Esophagus mucosa (tissue), 1 donor: ENCODE results near the gene NCOA4. TPM values are rescaled to one million over a fixed set of nuclear protein-coding genes. Genes with fewer than 3 reads are reported as not detected.
"Not testable (repeated sequence)": the region's sequence is repeated elsewhere in the genome, so short reads cannot be mapped to it uniquely, and the experiment has no call there.

Experiments
- ATAC-seq: fragments of 200-7000 bp; cut with Tn5 transposase; one replicate; pipeline ENCODE4 v1.9.1; 2020
- total RNA-seq: library from RNA; stranded (reverse); gene quantifications from one replicate; pipeline ENCODE4 v1.2.4, GENCODE V29; 2023
- donor health status: DM: yes; HTN: yes; CAD: no.

The NCOA4 gene
- total RNA-seq, 1 donor from 2014 or later = 100 TPM

DNA sequence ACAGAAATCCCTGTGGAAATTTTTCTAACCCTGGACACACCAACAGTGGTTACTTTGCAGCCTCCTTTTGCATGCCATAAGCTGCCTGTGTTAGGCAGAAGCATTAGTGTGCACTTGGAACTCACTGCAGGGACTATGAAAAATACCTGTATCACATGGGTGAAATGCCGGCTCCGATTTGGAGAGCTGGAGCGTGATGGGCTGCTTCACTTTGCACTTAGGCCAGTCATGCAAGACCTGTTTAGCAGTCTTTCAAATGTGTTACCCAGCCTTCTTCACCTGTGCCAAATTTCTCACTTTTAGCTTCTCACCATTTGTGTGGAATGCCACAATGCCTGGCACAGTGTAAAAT, 11.3 kb downstream of the NCOA4 start:
- ATAC-seq = peak; percentile 47

DNA sequence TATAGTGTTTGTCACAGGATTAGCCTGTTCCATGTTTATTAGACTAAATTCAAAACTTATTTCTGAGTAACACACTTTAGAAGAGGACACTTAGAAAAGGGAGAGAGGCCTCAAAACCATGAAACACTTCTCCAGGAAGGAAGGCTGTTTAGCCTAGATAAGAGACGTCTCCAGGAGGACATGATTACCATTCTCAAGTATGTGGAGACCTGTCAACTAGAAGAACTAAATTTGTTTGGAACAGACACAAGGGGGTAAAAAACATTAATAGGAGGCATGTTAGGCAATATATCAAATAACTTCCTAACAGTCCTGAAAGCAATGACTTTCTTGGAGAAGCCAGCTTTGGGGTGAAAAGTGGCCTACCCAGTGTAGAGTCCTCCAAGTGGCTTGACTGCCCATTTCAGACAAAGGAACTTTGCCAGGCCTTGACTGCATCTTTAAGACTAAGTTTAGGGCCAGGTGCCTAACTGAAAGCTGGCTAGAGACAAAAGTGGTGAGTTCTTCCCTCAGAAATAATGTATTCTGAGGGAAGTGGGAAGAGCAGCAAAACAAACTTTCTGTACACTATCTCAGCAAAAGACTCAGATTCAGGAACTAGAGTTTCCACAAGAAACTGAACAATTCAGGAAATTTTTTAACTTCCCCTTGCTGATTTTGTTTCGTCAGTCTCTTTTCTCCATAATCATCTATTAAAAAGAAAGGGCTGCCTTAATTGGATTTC, 11.8 kb downstream of the NCOA4 start:
- no peak for ATAC-seq

DNA sequence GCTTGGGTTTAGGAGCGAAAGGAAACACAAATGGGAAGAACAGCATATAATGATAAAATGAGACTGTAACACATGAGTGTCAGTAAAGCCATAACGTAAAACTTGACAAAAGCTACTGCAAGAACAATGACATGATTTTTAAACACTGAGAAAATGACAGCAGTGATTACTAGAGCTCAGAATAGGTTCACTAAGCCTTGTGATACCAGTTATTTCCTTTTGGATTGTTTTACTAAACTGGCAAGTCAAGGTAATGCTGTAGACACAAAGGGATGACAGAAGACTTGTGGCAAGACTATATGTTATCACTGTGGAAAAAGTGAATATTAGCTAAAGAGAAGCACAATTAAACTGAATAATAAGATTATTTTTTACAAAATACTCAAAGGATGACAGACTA, 12.7 kb downstream of the NCOA4 start:
- no peak for ATAC-seq

DNA sequence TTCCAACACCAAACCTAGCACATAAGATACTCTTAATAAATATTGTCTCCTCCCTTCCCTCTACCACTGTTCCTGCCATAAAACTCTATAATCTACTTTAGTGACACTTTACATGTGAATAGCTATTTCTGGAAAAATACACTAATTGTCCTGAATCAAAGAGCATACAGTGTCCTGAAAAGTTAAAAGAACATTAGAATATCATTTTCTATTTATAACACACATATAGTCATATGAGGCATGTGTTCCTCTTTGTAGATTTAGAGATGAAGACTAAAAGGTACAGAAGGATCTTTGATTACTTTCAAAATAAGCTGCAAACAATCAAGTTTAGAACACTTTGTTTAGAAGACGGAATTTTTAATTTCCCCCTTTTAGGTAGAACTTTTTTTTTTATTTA, 13.6 kb downstream of the NCOA4 start:
- ATAC-seq = no peak

DNA sequence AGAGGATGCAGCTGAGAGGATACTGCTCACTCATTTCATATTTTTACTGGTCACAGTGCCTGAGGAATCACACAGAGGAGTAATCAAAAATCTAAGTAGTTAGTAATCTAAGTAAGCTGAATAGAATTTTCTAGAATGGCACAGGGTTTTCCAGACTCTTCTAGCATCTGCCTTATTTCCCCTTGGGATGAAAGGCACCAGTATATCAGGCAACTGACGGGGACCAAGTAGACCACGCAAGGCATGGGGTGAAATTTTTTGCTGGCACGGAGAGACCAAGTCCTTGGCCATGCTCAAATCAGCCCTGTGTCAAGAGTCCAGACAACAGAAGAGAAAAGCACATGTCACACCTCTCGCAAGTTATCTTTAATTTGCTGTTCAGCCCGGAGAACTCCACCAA, 14.2 kb downstream of the NCOA4 start:
- ATAC-seq = no peak

DNA sequence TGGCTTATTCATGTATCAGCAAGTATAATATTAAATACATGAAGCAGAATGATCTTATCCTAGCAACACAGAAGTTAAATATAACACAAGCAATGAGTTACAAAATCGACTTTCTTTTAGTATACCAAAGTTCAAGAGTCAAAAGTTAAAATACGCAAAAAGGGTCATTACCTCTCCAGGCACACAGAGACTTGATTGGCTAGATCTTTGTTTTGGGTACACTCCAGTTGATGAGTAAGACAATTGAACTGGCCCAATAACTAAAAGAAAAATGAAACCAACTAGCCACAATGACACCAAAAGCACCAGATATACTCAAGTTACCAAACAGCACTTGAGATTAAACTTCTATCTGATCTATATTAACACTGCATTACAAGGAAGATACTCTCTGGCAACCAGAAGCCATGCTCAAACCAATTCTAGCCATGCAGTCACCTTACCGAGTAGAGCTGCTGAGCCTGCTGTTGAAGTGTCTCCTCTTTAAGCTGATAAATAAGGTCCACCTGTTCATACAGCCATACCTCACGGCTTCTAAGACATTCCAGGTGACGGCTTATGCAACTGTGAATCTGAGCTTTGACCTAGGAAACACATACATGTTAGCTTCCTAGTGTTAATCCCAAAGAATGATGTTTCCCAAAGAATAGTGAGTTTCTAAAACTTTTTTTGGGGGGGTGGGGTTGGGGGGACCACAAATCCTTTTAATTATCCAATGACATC, 15.6 kb downstream of the NCOA4 start:
- ATAC-seq = no peak

DNA sequence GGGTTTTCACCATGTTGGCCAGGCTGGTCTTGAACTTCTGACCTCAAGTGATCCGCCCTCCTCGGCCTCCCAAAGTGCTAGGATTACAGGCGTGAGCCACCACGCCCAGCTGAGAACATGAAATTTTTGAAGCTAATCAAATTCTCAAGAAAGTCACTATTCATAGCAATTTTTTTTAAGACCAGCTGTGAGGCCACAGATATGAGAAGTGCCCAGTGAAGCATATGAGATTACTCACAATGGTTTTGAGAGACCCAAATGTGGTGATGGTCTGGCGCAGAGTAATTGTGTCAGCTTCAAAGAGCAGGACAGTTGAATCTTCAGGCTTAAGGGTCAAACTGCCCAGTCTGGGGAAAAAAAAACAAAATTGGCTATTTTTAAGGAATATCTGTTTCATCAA, 16.2 kb downstream of the NCOA4 start:
- ATAC-seq = no peak

DNA sequence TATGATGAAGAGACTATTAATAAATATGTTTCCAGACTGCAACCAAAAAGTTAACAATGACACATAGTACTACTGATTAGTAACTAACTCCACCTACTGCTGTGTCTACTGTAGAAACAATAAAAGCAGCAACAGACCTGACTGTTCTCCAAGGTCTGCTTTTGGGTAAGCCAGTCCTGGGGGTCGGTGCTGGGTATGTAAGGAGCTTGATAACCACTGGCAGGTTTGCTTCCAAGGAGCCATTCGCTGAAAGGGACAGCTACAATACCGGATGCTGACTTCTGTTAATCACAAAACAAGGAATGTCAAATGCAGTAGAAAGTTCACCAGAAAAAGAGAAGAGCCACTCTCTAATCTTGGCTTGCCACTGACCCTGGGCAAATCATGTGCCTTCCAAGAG, 17.7 kb downstream of the NCOA4 start:
- ATAC-seq = no peak

DNA sequence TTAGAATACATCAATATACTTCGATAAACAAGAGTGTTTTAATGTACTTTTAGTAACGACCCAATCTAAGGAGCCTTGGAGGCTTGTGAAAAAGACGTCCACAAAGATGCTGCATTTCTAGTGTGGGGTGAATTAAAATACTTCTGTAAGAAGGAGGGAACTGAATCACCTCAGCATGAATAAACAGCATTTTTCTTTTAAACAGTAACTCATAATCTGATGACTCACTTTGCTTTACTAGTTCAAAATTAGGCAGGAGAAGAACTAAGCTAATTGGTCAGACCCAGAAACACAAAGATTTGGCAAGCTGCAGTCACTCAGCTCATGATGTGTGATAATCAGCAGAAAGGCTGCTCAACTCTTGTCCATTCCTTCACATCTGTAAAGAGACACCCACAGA, 24.2 kb downstream of the NCOA4 start:
- peak; percentile 58 for ATAC-seq

DNA sequence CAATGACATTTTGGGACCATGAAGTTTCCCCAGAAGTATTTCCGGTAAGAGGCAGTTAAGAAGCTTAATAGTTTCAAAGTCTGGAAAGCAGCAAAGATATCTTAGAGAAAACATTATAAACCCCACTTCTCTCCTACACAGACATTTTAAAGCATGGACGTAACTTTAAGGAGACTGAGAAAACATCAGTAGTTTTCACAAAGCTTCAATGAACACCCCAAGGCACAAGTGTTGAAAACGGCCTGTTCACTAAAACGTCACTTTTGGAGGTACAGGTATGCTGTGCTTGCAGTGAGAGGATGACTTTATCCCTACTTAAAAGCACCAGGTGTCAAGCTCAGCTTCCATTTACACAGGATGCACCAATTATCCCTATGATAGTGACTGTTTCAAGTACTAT, 25.0 kb downstream of the NCOA4 start:
- ATAC-seq = no peak

DNA sequence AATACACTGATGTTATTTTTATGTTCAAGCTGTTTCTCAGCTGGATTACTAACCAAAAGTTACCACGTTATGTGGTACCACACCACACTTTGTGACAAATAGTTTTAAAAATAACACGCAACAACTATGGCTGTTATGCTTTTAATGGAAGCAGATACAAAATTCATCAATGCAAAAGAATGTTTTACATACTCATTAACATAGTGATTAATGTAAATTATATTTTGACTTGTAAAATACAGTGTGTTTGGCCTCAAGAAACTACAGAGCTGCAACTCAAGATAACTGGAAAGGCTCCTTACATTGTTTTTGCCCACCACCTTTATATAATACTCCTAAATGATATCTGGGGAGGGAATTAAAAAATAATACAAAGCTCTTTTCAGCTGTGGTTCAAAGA, 25.5 kb downstream of the NCOA4 start:
- ATAC-seq = no peak

DNA sequence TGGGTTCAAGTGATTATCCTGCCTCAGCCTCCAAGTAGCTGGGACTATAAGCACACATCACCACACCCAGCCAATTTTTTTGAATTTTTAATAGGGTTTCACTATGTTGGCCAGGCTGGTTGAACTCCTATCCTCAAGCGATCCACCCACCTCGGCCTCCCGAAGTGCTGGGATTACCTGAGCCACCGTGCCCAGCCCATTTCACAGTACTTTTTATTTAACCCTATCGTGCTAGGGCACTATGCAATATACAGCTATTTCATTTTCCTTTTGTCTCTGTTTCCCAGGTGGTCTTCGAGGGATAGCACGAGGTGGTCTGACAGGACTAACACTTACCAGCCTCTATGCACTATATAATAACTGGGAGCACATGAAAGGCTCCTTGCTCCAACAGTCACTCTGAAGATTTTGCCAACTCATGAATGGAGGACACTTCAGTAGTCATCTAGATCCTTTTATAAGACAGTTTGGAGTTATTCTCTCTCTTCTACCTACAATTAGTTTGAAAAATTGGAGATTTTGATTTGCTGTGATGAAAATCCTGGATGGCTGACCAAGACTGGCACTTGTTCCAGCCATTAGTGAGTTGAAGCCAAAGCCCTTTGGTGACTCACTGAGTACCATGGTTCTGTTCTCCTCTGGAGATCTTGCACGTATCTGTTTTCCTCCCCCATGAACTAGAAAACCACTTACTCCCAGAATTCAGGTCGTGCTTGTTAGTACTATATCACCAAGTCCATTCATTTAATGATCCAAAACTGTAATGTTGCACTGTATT, 27.3 kb downstream of the NCOA4 start:
- ATAC-seq = no peak

DNA sequence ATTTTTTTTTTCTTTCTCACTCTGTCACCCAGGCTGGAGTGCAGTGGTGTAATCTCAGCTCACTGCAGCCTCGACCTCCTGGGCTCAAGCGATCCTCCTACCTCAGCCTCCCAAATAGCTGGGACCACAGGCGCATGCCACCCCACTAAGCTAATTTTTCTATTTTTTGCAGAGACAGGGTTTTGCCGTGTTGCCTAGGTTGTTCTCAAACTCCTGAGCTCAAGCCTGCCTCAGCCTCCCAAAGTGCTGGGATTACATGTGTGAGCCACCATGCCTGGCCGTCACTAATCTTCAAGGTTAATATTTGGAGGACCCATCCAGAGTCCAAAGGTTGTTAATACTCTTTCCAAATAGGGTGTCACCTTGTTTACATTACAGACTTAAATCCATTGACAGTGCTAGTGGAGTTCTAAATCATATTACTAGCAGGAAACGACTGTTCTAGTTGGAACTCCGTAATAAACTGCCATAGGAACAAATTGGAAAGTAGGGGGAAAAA, 28.2 kb downstream of the NCOA4 start:
- ATAC-seq = not testable (repeated sequence)

DNA sequence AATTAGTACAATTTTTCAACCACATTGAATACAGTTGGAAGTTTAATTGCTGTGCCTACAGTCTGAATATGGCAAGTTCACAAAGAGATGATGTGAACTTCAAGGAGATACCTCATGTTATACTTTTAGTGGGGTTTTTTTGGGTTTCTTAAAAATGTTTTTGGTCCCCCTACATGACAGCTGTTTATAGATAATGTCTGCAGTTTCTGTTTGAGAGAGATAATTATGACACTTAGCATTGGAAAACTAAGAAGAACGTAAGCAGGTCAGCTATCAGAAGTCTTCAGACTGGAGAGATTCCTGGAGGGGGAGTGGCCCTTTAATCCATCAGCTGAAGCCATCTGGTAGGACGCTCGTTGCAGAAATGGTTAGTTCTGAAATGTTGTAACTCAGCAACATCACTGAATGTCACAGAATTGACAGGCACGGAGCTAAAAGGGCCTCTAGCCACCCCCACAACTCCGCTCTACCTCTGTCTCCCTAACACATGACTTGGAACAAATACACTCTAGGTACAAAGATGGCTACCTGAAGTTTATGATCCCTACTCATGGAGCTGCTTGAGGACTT, 29.2 kb downstream of the NCOA4 start:
- ATAC-seq = no peak

DNA sequence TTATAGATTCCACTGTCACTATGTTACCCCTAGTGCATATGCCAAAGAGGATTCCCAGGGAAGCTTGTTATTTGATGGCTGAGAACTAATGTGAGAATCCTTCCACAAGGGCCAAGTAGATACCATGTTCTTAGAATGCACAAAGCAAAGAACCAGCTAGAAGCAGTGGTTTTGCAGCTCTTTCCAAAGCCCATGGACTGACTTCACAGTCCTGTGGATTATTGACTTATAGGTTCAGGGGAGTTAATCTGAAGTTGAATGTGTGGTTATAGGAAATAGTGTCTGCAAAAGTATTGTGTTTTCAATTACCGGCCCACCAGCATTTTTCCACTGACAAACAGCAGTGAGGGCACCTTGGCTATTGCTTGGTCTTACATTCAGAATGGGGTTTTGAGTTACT, 29.9 kb downstream of the NCOA4 start:
- no peak for ATAC-seq

DNA sequence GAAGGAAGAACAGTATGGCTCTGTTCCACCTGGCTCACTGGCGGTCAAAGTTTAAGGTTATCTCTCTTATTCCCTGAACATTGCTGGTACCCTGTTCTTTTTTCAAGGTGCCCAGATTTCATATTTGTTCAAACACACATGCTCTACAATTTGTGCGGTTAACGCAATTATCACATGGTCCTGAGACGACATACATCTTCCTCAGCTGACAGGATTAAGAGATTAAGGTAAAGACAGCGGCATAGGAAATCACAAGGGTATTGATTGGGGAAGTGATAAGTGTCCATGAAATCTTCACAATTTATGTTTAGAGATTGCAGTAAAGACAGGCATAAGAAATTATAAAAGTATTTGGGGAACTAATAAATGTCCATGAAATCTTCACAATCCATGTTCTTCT, 30.5 kb downstream of the NCOA4 start:
- not testable (repeated sequence) for ATAC-seq

DNA sequence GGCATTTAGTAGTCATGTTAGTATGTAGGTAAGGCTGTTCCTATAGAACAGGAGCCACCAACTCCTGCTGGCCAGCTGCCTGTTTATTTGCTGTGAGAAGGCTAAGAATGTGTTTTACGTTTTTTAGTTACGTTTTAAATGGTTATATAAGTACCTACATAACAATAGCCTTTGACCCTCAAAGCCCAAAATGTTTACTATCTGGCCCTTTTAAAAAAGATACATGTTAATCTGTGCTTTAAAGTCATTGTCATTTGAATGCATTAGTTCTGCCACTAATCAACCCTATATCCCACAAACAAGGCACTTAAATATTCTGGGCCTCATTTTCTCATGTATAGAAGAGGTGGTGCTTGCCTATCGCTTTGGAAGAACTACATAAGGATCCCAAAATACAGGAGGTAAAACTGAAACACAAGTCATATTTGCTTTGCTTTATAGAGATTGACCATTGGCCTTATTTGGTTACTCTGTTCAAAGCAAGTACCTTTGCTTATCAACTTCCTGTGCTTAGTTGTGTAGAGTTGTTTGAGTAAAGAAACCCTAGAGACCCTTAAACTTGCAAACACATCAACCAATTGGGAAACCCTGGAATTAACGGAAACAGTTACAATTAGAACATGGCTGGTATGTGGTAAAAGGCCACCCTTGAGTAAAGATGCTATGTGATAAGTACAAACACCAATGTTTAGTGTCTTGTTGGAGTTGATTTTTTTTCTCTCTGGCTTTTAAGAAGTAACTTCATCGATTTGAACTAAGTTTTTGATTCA, 32.2 kb downstream of the NCOA4 start:
- no peak for ATAC-seq

DNA sequence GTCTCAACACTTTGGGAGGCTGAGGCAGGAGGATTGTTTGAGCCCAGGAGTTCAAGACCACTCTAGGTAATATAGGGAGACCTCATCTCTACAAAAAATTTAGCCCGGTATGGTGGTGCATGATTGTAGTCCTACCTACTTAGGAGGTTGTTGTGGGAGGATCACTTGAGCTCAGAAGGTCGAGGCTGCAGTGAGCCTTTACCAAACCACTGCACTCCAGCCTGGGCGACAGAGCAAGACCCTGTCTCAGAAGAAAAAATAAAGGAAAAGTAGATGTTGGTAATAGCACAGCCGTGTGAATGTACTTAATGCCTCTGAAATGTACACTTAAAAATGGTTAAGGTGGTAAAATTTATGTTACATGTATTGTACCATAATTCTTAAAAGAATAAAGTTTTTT, 32.9 kb downstream of the NCOA4 start:
- ATAC-seq = no peak

DNA sequence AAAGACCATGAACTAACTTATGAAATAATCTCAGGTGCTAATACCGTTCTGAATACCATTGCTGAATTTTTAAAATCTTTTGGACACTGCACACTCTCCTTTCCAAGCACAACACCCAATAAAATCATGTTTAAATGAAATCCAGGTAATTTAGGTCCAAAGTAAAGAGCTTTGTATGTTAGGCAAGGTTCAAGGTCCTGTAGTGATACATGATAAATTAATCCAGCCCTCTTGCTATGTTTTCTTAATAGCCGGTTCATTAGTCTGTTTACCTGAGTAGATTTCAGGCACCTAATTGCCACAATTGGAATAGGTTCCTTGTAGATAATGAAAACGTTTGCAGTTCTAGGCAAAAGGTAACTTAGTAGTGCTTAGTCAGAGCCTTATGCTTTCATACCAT, 44.8 kb downstream of the NCOA4 start:
- not testable (repeated sequence) for ATAC-seq

DNA sequence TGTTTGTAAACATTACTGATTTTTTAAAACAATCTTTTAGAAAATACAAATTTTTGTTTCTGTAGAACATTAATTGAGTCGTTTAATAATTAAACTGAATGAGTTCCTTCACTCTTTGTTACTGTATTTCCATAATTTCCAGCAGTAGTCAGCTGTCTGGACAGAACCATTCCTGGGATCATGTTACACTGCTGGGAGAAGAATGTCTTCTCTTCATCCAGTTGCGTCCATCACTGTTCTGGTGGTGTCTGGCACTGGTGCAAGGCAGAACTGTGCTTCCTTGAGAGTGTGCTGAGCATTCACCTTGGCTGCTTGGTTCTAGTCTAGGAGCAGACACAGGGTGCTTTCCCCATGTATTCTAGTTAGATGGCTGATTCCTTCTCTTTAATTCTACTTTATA, 46.0 kb downstream of the NCOA4 start:
- ATAC-seq = not testable (repeated sequence)

DNA sequence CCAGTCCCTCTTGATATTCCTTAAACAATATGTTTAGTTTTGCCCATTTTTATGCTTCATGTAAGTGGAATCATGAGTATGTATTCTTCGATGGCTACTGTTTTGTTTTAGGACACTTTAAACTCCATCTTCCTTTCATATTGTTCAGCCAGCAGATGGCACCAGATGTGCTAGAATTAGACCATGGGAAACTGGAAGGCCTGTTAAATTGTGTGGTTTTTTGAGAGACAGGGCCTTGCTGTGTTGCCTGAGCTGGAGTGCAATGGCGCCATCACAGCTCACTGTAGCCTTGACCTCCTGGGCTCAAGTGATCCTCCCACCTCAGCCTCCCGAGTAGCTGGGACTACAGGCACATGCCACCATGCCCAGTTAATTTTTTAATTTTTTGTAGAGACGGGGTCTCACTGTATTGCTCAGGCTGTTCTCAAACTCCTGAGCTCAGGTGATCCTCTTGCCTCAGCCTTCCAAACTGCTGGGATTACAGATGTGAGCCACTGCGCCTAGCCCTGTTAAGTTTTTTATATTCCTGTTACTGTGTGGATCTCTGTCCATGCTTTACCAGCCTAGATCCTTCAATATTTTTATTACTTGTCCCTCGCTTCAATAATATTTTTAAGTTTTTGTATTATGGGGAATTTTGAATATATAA, 46.8 kb downstream of the NCOA4 start:
- ATAC-seq = peak; percentile 66

DNA sequence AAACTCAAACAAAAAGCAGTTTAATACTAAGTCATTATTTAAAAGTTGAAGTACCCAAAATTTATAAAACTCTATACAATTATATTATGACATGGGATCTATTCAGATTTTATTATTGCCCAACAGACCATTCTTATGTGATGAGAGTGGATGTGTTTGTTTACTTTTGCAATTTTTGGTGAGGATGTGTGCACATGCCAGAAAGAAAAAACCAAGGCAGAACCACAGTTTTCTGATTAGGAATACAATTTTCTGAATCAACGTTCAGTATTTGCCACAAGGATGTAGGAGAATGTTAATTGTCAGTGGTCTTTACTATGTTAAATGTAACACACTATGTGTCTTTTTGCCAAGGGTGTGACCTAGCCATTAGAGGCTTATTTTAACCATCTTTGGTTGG, 49.1 kb downstream of the NCOA4 start:
- ATAC-seq = not testable (repeated sequence)
